ENCODE data around the gene HTR3A.

DNA sequence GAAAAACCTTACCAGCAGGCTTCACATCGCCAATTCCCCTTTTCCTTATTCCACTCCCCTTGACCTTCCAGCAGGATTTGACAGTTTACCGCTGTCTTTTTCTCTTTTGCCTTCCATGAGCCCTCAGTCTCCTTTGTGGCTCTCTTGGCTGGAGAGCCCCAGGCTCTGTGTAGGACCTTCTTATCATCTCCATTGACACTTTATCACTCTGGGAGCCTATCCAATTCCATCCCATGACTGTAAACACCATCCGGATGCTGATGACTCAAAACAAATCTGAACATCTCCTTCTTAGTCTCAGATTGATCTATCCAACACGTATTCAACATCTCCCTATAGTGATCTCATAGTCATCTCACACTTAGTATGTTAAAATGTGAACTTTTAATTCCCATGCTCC lies 36.0 kb downstream of the HTR3A start:
- no peak for TF ChIP-seq POLR2AphosphoS5 (IDR thresholded peaks at IDR 0.05; ENCODE audit: borderline replicate concordance, low read depth, low read length)
- no peak for TF ChIP-seq EZH2 (IDR thresholded peaks at IDR 0.05)
- no peak for TF ChIP-seq FOXP2 (optimal IDR thresholded peaks at IDR 0.05; ENCODE audit: control extremely low read depth, extremely low read length, insufficient read depth)
